ENCODE results near the gene TNFRSF1A. TPM values are rescaled to one million over a fixed set of nuclear protein-coding genes. Genes with fewer than 3 reads are reported as not detected.

The TNFRSF1A gene
- total and polyA plus RNA-seq, 7 donors: 38.8 to 224 (median 117) TPM

- Histone ChIP-seq H3K27me3 (ENCODE audit: insufficient read depth in 3 of 3, low read length in 2 of 3) (peaks cover 0 to 20% (median 10%) of the 10 kb centered on the region in 3 donors), H3K36me3 (ENCODE audit: insufficient read depth in 1 of 2, low read depth in 1 of 2) (no peaks in the 10 kb centered on the region), H3K4me1 (no peaks in the 10 kb centered on the region), H3K27ac (no peak overlapping the region), H3K4me3 (peak overlapping the region; percentile 46), H3K9me3 (no peaks in the 10 kb centered on the region)
- TF ChIP-seq, protein P1, sequence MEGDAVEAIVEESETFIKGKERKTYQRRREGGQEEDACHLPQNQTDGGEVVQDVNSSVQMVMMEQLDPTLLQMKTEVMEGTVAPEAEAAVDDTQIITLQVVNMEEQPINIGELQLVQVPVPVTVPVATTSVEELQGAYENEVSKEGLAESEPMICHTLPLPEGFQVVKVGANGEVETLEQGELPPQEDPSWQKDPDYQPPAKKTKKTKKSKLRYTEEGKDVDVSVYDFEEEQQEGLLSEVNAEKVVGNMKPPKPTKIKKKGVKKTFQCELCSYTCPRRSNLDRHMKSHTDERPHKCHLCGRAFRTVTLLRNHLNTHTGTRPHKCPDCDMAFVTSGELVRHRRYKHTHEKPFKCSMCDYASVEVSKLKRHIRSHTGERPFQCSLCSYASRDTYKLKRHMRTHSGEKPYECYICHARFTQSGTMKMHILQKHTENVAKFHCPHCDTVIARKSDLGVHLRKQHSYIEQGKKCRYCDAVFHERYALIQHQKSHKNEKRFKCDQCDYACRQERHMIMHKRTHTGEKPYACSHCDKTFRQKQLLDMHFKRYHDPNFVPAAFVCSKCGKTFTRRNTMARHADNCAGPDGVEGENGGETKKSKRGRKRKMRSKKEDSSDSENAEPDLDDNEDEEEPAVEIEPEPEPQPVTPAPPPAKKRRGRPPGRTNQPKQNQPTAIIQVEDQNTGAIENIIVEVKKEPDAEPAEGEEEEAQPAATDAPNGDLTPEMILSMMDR (IDR thresholded peaks at IDR 0.05): no peak
- ATAC-seq: peak in 1 of 4 donors; percentile 3
- intact Hi-C loops (cut with DNase I): no loop called here
- WGBS, 3 donors: 30 to 32% (median 32%) methylated on average over 24 to 43 of the region's 43 CpGs
- DNase-seq: no peak
These were observed 30.9 kb downstream of the TNFRSF1A start for GRCh38 chr12:6310771-6311610.

- H3K4me3 ChIP-seq: no peak overlapping the region
- H3K9me3 ChIP-seq: no peaks in the 10 kb centered on the region
- no peaks in the 10 kb centered on the region for H3K4me1 ChIP-seq
- DNase-seq (no peak), ATAC-seq (peak in 1 of 4 donors; percentile 18)
- TF ChIP-seq, protein P1 (IDR thresholded peaks at IDR 0.05): no peak
- 69 to 83% (median 80%) methylated on average over 5 of the region's 5 CpGs for WGBS, 3 donors
- intact Hi-C loops (cut with DNase I): no loop called here
- no peak overlapping the region for H3K27ac ChIP-seq
- no peaks in the 10 kb centered on the region for H3K36me3 ChIP-seq (ENCODE audit: insufficient read depth in 1 of 2, low read depth in 1 of 2)
- peaks cover 0 to 20% (median 10%) of the 10 kb centered on the region in 3 donors for H3K27me3 ChIP-seq (ENCODE audit: insufficient read depth in 3 of 3, low read length in 2 of 3)
These were observed 34.3 kb downstream of the TNFRSF1A start for GRCh38 chr12:6307529-6307928.

- TF ChIP-seq, protein P1 (IDR thresholded peaks at IDR 0.05): no peak
- intact Hi-C loops (cut with DNase I): no loop called here
- DNase-seq: no peak
- Histone ChIP-seq H3K36me3 (ENCODE audit: insufficient read depth in 1 of 2, low read depth in 1 of 2) (no peaks in the 10 kb centered on the region), H3K4me1 (no peaks in the 10 kb centered on the region), H3K27ac (no peak overlapping the region), H3K4me3 (no peak overlapping the region), H3K9me3 (no peaks in the 10 kb centered on the region), H3K27me3 (ENCODE audit: insufficient read depth in 3 of 3, low read length in 2 of 3) (peaks cover 0 to 19% (median 10%) of the 10 kb centered on the region in 3 donors)
- ATAC-seq: no peak
- WGBS, 3 donors: 89 to 93% (median 91%) methylated on average over 11 of the region's 11 CpGs
These were observed 35.2 kb downstream of the TNFRSF1A start for GRCh38 chr12:6306599-6307220.

DNA sequence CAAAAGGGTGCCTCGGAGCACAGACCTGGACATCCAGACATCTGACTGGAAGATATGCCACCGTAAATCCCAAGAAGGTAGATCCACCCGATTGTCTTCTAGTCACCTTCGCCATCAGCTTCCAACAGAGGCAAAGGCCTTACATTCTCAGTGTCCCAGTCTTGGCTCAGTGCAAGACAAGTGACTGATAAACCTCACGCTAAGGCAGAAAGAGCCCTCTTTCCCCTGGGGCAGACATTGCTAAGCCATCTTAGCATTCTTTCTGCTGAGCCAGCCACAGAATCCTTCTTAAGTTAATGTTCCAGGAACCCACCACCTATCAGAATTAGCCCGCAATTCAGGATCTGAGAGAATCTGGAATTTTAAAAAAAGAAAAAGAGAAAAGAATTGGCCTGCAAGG is 35.7 kb downstream of the TNFRSF1A start:
- Histone ChIP-seq H3K9me3 (no peaks in the 10 kb centered on the region), H3K36me3 (ENCODE audit: insufficient read depth in 1 of 2, low read depth in 1 of 2) (no peaks in the 10 kb centered on the region), H3K4me3 (no peak overlapping the region), H3K27me3 (ENCODE audit: insufficient read depth in 3 of 3, low read length in 2 of 3) (peaks cover 0 to 14% (median 8%) of the 10 kb centered on the region in 3 donors), H3K4me1 (no peaks in the 10 kb centered on the region), H3K27ac (no peak overlapping the region)
- WGBS, 3 donors: 74 to 84% (median 82%) methylated on average over 6 of the region's 6 CpGs
- ATAC-seq (no peak), DNase-seq (no peak)
- intact Hi-C loops (cut with DNase I): no loop called here
- TF ChIP-seq, protein P1 (IDR thresholded peaks at IDR 0.05): no peak

All from psoas muscle (tissue), 8 donors.